Articular chondrocyte of knee joint (primary cell): ENCODE data around the gene PLAGL1. TPM values are rescaled to one million over a fixed set of nuclear protein-coding genes. Genes with fewer than 3 reads are reported as not detected.

ENCODE experiments used
- small RNA-seq: library from RNA; depleted of rRNA; stranded (forward); fragments of <200 nt; gene quantifications from one replicate; pipeline ENCODE3, GENCODE V24; 2012
- total RNA-seq: library from RNA; depleted of rRNA; stranded (reverse); fragments of >200 nt; gene quantifications from 2 replicates; pipeline ENCODE4 v1.2.3, GENCODE V29; 2012

PLAGL1 gene, protein sequence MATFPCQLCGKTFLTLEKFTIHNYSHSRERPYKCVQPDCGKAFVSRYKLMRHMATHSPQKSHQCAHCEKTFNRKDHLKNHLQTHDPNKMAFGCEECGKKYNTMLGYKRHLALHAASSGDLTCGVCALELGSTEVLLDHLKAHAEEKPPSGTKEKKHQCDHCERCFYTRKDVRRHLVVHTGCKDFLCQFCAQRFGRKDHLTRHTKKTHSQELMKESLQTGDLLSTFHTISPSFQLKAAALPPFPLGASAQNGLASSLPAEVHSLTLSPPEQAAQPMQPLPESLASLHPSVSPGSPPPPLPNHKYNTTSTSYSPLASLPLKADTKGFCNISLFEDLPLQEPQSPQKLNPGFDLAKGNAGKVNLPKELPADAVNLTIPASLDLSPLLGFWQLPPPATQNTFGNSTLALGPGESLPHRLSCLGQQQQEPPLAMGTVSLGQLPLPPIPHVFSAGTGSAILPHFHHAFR
- 51.9 and 91.6 TPM in 2 replicates for total RNA-seq

DNA sequence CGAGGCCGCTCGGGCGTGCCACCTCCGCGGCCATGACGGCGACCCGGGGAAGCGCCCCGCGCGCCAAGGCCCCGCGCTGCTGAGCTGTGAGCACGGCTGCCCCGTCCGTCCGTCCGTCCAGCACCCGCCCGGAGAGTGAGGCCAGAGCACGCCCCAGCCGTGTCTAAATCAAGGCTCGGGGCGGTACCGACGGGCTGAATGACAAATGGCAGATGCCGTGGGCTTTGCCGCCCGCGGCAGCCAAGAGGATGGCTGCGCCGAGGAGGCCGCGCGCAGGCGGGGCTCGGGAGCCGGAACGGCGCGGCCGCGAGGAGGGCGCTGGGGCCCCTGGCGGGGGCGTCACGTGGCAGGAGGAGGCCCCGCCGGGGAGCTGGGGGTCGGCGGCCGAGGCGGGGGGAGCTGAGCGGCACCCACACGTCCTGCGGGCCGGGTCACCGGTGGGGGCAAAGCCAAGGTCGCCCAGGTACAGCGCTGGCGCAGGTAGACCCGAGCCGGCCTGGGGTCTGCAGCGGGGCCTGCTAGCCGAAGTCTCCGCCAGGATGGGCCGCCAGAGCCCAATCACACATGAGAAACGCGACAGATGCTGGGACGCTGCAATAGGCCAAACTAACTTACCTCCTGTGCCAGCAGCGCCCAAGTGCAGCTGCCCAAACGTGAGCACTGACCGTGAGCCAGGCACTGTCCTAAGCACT is at the start of gene PLAGL1:
Gene PLAGL1 (minus strand): TSS at position 140 of the 692 bp plus-strand sequence. CDS start 60,123 bp downstream, outside the sequence.

Small RNAs within 50 kb of the gene (small RNA-seq; reads per million reads assigned to genes)
- not detected for gene RF02143

Other genes starting within 250 kb of the PLAGL1 start
- 21.0 and 26.4 TPM in 2 replicates for gene LTV1, start 164.9 kb downstream of the PLAGL1 start, total RNA-seq
- 0.26 TPM in 1 of 2 replicates, not detected in the other for gene ZC2HC1B, start 143.8 kb downstream of the PLAGL1 start, total RNA-seq
- 82.9 and 84.2 TPM in 2 replicates for gene SF3B5, start 87.3 kb upstream of the PLAGL1 start, total RNA-seq
- gene STX11, start 142.3 kb upstream of the PLAGL1 start, total RNA-seq, result 0.91 and 1.5 TPM in 2 replicates